PC-9 (cell line): ENCODE results near the gene PRTG. TPM values are rescaled to one million over a fixed set of nuclear protein-coding genes. Genes with fewer than 3 reads are reported as not detected.

Experiments
- BruUV-seq: library from RNA; stranded (reverse); fragments of 400-500 nt; replicated peaks from 2 replicates; lab custom pipeline; 2021; lab: Mats Ljungman, UMichigan
- CTCF ChIA-PET: fragments of 300-600 bp; sonication (Branson Sonifier 250); formaldehyde crosslinking; loops from one replicate; lab custom pipeline; 2022; ENCODE audit warnings: antibody characterized with exemption; lab: Charles Lee
- POLR2A ChIA-PET: fragments of 300-600 bp; sonication (Branson Sonifier 250); formaldehyde crosslinking; loops from one replicate; lab custom pipeline; 2022; ENCODE audit warnings: antibody characterized with exemption; ENCODE audit not compliant: unreplicated experiment; lab: Charles Lee
- DNase-seq, 2 experiments: peaks; one replicate each; pipeline versions ENCODE4 v3.0.0 to v3.0.0-alpha.2; 2015 to 2022; ENCODE audit warnings: mixed read lengths in 1 of 2
- H2AFZ ChIP-seq: fragments of 200-600 bp; sonication (generic); 2 replicates; pipeline ENCODE4 v1.8.1; 2017; ENCODE audit warnings: antibody characterized with exemption
- H3F3A ChIP-seq: fragments of 200-600 bp; sonication (generic); 2 replicates; pipeline ENCODE4 v1.8.1; 2017; ENCODE audit warnings: antibody characterized with exemption, mild to moderate bottlenecking, low read depth; ENCODE audit not compliant: insufficient read depth
- H3K27ac ChIP-seq: fragments of 200-600 bp; sonication (generic); 2 replicates; pipeline ENCODE4 v1.6.1; 2016; ENCODE audit warnings: mixed run types
- H3K27me3 ChIP-seq: fragments of 200-600 bp; sonication (generic); 2 replicates; pipeline ENCODE4 v1.6.1; 2016; ENCODE audit warnings: low read depth, mixed run types; ENCODE audit not compliant: insufficient read depth
- H3K36me3 ChIP-seq: fragments of 200-600 bp; sonication (generic); 2 replicates; pipeline ENCODE4 v1.6.1; 2016; ENCODE audit warnings: low read depth, mixed run types
- H3K4me1 ChIP-seq: fragments of 200-600 bp; sonication (generic); replicated peaks from 2 replicates; pipeline ENCODE4 v1.6.1; 2016; ENCODE audit warnings: mixed run types; ENCODE audit not compliant: insufficient read depth
- H3K4me2 ChIP-seq: fragments of 200-600 bp; sonication (generic); 2 replicates; pipeline ENCODE4 v1.6.1; 2017; ENCODE audit warnings: mixed run types
- H3K4me3 ChIP-seq: fragments of 200-600 bp; sonication (generic); 2 replicates; pipeline ENCODE4 v1.6.1; 2016; ENCODE audit warnings: mixed run types
- H3K79me2 ChIP-seq: fragments of 200-600 bp; sonication (generic); 2 replicates; pipeline ENCODE4 v1.6.1; 2017; ENCODE audit warnings: low read depth, mixed run types
- H3K9me2 ChIP-seq: fragments of 200-600 bp; sonication (generic); 2 replicates; pipeline ENCODE4 v1.8.1; 2017; ENCODE audit warnings: mild to moderate bottlenecking; ENCODE audit not compliant: insufficient read depth
- H3K9me3 ChIP-seq: fragments of 200-600 bp; sonication (generic); 2 replicates; pipeline ENCODE4 v1.8.1; 2016; ENCODE audit warnings: low read depth; ENCODE audit not compliant: insufficient read depth
- H4K20me1 ChIP-seq: fragments of 200-600 bp; sonication (generic); 2 replicates; pipeline ENCODE4 v1.8.1; 2017; ENCODE audit not compliant: insufficient read depth
- CTCF ChIP-seq: fragments of 200-600 bp; sonication (generic); conservative IDR thresholded peaks from 2 replicates; pipeline ENCODE4 v1.6.1; 2017; ENCODE audit warnings: mixed run types, antibody characterized with exemption, mild to moderate bottlenecking, moderate library complexity
- EZH2 ChIP-seq: fragments of 200-600 bp; sonication (generic); IDR thresholded peaks from 2 replicates; pipeline ENCODE4 v1.8.0; 2017; ENCODE audit warnings: antibody characterized with exemption, low read depth
- intact Hi-C: fragments of 100-400 bp; cut with micrococcal nuclease; formaldehyde crosslinking; loops from one replicate; pipeline ENCODE4 v1.10.0; 2022; ENCODE audit not compliant: unreplicated experiment
- total RNA-seq: library from RNA; stranded (reverse); gene quantifications from 2 replicates; pipeline ENCODE4 v1.2.3, GENCODE V29; 2021

The PRTG gene
- total RNA-seq, 1 experiment from 2014 or later, result 11.4 TPM

GRCh38 chr15:55715355-55716076, 27.4 kb downstream of the PRTG start:
- TF ChIP-seq EZH2 (no peak), CTCF (no peak)
- H3K4me3 ChIP-seq, result no peak overlapping the region
- peaks cover 4% of the 10 kb centered on the region; the same call in 1 of the 2 replicates for H3F3A ChIP-seq
- CTCF ChIA-PET, result no interaction called here
- H2AFZ ChIP-seq, result no peak overlapping the region
- POLR2A ChIA-PET, result no interaction called here
- BruUV-seq, result no TSS peak
- no peak overlapping the region for H3K27ac ChIP-seq
- no peaks in the 10 kb centered on the region for H3K4me1 ChIP-seq
- H3K9me3 ChIP-seq, result no peaks in the 10 kb centered on the region
- H3K79me2 ChIP-seq, result peaks cover 5% of the 10 kb centered on the region; the same call in 1 of the 2 replicates
- no peak for DNase-seq
- no peaks in the 10 kb centered on the region for H4K20me1 ChIP-seq
- H3K4me2 ChIP-seq, result no peak overlapping the region
- intact Hi-C loops, result no loop called here
- no peaks in the 10 kb centered on the region for H3K27me3 ChIP-seq
- H3K36me3 ChIP-seq, result no peaks in the 10 kb centered on the region
- no peaks in the 10 kb centered on the region for H3K9me2 ChIP-seq

- POLR2A ChIA-PET, result interaction anchor here (0.6 kb wide), 1 partner anchor 375 kb away, joined by 4 read pairs; no protein-coding TSS in a partner anchor
- H2AFZ ChIP-seq, result no peak overlapping the region
- H3K79me2 ChIP-seq, result peaks cover 5% of the 10 kb centered on the region; the same call in 1 of the 2 replicates
- TF ChIP-seq CTCF, result no peak
- TF ChIP-seq EZH2, result no peak
- H3F3A ChIP-seq, result peaks cover 4% of the 10 kb centered on the region; the same call in 1 of the 2 replicates
- no peak overlapping the region for H3K4me2 ChIP-seq
- H3K36me3 ChIP-seq, result no peaks in the 10 kb centered on the region
- no peak overlapping the region for H3K27ac ChIP-seq
- no peaks in the 10 kb centered on the region for H3K9me2 ChIP-seq
- CTCF ChIA-PET, result no interaction called here
- intact Hi-C loops, result no loop called here
- H3K27me3 ChIP-seq, result no peaks in the 10 kb centered on the region
- DNase-seq, result no peak
- no peaks in the 10 kb centered on the region for H3K9me3 ChIP-seq
- H3K4me3 ChIP-seq, result no peak overlapping the region
- H3K4me1 ChIP-seq, result no peaks in the 10 kb centered on the region
- no TSS peak for BruUV-seq
- no peaks in the 10 kb centered on the region for H4K20me1 ChIP-seq
Observed at GRCh38 chr15:55714064-55714463, 28.9 kb downstream of the PRTG start.

- Histone ChIP-seq H2AFZ (no peak overlapping the region), H3K4me1 (no peaks in the 10 kb centered on the region), H3K79me2 (peaks cover 5% of the 10 kb centered on the region; the same call in 1 of the 2 replicates), H3K4me2 (no peak overlapping the region), H3K27me3 (no peaks in the 10 kb centered on the region), H3K9me3 (no peaks in the 10 kb centered on the region), H3K4me3 (no peak overlapping the region), H3K9me2 (no peaks in the 10 kb centered on the region), H4K20me1 (no peaks in the 10 kb centered on the region), H3K27ac (no peak overlapping the region), H3F3A (peaks cover 2% of the 10 kb centered on the region; the same call in 1 of the 2 replicates), H3K36me3 (no peaks in the 10 kb centered on the region)
- intact Hi-C loops, result no loop called here
- no peak for TF ChIP-seq CTCF
- TF ChIP-seq EZH2, result no peak
- BruUV-seq, result no TSS peak
- DNase-seq, result no peak
- CTCF ChIA-PET, result no interaction called here
- POLR2A ChIA-PET, result no interaction called here
Observed at GRCh38 chr15:55712363-55712762, 30.6 kb downstream of the PRTG start.
